Stimulated activated CD4-positive, alpha-beta T cell treated with anti-CD3 and anti-CD28 coated beads, Interleukin-4, amount 100 ng/mL, for 1 hour (primary cell): ENCODE results near the gene MS4A15.
"Not testable (repeated sequence)": the region's sequence is repeated elsewhere in the genome, so short reads cannot be mapped to it uniquely, and the experiment has no call there.

Experiments used
- DNase-seq: peaks from one replicate; pipeline ENCODE4 v3.0.0-alpha.2; 2020

Gene MS4A15

GRCh38 chr11:60756307-60757032 is at the start of gene MS4A15:
Gene MS4A15, plus strand, starts transcription at chr11:60756867. Its CDS starts 6,867 bp downstream, at chr11:60763734.
- no peak for DNase-seq

GRCh38 chr11:60706931-60707330 is 49.7 kb upstream of the MS4A15 start:
- no peak for DNase-seq

GRCh38 chr11:60710482-60710881 is 46.2 kb upstream of the MS4A15 start:
- no peak for DNase-seq

- no peak for DNase-seq
These were observed 45.4 kb upstream of the MS4A15 start for GRCh38 chr11:60711276-60711675.

GRCh38 chr11:60713423-60713822 is 43.2 kb upstream of the MS4A15 start:
- not testable (repeated sequence) for DNase-seq

- DNase-seq, result no peak
These were observed 38.7 kb upstream of the MS4A15 start for GRCh38 chr11:60717956-60718355.

- no peak for DNase-seq
These were observed 37.9 kb upstream of the MS4A15 start for GRCh38 chr11:60718524-60719316.

- no peak for DNase-seq
These were observed 37.3 kb upstream of the MS4A15 start for GRCh38 chr11:60719391-60719790.

GRCh38 chr11:60720460-60720859 is 36.2 kb upstream of the MS4A15 start:
- no peak for DNase-seq

GRCh38 chr11:60724420-60724819 is 32.2 kb upstream of the MS4A15 start, which contains the start of gene MS4A18:
Gene MS4A18, plus strand, starts transcription at chr11:60724720.
- no peak for DNase-seq

GRCh38 chr11:60725592-60725991 is 31.1 kb upstream of the MS4A15 start:
- no peak for DNase-seq

GRCh38 chr11:60731586-60731985 is 25.1 kb upstream of the MS4A15 start:
- DNase-seq, result no peak

GRCh38 chr11:60734279-60734678 is 22.4 kb upstream of the MS4A15 start:
- no peak for DNase-seq

GRCh38 chr11:60739114-60739513 is 17.6 kb upstream of the MS4A15 start:
- no peak for DNase-seq

- no peak for DNase-seq
These were observed 16.1 kb upstream of the MS4A15 start for GRCh38 chr11:60740573-60740972.

- no peak for DNase-seq
These were observed 15.2 kb upstream of the MS4A15 start for GRCh38 chr11:60741421-60741820.

- DNase-seq, result no peak
These were observed 13.6 kb upstream of the MS4A15 start for GRCh38 chr11:60743058-60743457.

- no peak for DNase-seq
These were observed 12.6 kb upstream of the MS4A15 start for GRCh38 chr11:60744114-60744513.

GRCh38 chr11:60747359-60747873 is 9.3 kb upstream of the MS4A15 start:
- no peak for DNase-seq

GRCh38 chr11:60748225-60748624 is 8.4 kb upstream of the MS4A15 start:
- DNase-seq, result no peak

- DNase-seq, result no peak
These were observed 7.8 kb upstream of the MS4A15 start for GRCh38 chr11:60748821-60749220.

- no peak for DNase-seq
These were observed 5.8 kb upstream of the MS4A15 start for GRCh38 chr11:60750911-60751310.

GRCh38 chr11:60753309-60753708 is 3.4 kb upstream of the MS4A15 start:
- no peak for DNase-seq

GRCh38 chr11:60754887-60755286 is 1.8 kb upstream of the MS4A15 start:
- no peak for DNase-seq
